22Rv1 (cell line): ENCODE measurements around the gene GDPD5.

ENCODE experiments used
- ZFX ChIP-seq: fragments of 450-650 bp; IDR thresholded peaks from 2 replicates; pipeline ENCODE4 v1.6.1; 2017; ENCODE audit warnings: antibody characterized with exemption, borderline replicate concordance
- TF ChIP-seq, protein P1 (sequence below): fragments of 450-650 bp; IDR thresholded peaks from 2 replicates; pipeline ENCODE4 v1.5.1; 2017; ENCODE audit warnings: mild to moderate bottlenecking

DNA sequence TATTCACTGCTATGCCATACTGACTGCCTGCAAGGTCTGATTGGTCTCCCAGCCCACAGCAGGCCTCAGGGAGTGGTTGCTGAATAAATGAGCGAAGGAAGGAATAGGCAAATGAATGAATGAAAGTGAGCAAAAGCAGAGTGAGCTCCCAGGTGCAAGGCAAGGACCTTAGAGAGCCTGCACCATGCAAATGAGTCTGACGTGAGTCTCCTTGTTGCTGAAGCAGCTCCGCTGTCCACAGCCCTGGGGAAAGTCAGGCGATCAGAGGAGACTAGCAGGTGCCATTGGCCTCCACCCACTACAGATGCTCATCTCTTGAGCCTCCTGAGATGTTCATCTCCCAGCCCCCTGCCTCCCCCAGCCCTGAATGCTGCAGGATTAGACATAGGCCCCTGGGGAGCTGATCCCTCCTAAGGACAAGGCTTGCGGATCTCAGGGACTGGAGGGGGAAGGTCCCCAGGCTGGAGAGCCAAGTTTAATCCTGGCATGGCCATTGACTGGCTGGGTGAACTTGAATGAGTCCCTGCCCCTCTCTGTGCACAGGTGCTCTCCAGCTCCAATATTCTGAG, 22.1 kb downstream of the GDPD5 start:
- TF ChIP-seq, protein P1, sequence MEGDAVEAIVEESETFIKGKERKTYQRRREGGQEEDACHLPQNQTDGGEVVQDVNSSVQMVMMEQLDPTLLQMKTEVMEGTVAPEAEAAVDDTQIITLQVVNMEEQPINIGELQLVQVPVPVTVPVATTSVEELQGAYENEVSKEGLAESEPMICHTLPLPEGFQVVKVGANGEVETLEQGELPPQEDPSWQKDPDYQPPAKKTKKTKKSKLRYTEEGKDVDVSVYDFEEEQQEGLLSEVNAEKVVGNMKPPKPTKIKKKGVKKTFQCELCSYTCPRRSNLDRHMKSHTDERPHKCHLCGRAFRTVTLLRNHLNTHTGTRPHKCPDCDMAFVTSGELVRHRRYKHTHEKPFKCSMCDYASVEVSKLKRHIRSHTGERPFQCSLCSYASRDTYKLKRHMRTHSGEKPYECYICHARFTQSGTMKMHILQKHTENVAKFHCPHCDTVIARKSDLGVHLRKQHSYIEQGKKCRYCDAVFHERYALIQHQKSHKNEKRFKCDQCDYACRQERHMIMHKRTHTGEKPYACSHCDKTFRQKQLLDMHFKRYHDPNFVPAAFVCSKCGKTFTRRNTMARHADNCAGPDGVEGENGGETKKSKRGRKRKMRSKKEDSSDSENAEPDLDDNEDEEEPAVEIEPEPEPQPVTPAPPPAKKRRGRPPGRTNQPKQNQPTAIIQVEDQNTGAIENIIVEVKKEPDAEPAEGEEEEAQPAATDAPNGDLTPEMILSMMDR = no peak
- TF ChIP-seq ZFX = no peak
